Measurements from ENCODE around the gene LRTM1.

Gene LRTM1

GRCh38 chr3:54874816-54875556 lies 52.9 kb downstream of the LRTM1 start:
- no peak overlapping the region for H3K4me3 ChIP-seq (ENCODE audit: extremely low read depth, insufficient read depth, low read length, poor library complexity, severe bottlenecking)
- peaks cover 31% of the 10 kb centered on the region for H3K4me1 ChIP-seq (ENCODE audit: control insufficient read depth, insufficient read depth, low read length, poor library complexity, severe bottlenecking)
- H3K9me3 ChIP-seq (ENCODE audit: control insufficient read depth, low read length), result no peaks in the 10 kb centered on the region
- no peak overlapping the region for H3K27ac ChIP-seq (ENCODE audit: low read depth, low read length, severe bottlenecking)
- WGBS, 2 experiments (ENCODE audit: insufficient coverage in 2 of 2), result 95 to 96% methylated on average over 4 to 5 of the region's 7 CpGs
- H3K36me3 ChIP-seq (ENCODE audit: control insufficient read depth, insufficient read depth, low read length), result no peaks in the 10 kb centered on the region

DNA sequence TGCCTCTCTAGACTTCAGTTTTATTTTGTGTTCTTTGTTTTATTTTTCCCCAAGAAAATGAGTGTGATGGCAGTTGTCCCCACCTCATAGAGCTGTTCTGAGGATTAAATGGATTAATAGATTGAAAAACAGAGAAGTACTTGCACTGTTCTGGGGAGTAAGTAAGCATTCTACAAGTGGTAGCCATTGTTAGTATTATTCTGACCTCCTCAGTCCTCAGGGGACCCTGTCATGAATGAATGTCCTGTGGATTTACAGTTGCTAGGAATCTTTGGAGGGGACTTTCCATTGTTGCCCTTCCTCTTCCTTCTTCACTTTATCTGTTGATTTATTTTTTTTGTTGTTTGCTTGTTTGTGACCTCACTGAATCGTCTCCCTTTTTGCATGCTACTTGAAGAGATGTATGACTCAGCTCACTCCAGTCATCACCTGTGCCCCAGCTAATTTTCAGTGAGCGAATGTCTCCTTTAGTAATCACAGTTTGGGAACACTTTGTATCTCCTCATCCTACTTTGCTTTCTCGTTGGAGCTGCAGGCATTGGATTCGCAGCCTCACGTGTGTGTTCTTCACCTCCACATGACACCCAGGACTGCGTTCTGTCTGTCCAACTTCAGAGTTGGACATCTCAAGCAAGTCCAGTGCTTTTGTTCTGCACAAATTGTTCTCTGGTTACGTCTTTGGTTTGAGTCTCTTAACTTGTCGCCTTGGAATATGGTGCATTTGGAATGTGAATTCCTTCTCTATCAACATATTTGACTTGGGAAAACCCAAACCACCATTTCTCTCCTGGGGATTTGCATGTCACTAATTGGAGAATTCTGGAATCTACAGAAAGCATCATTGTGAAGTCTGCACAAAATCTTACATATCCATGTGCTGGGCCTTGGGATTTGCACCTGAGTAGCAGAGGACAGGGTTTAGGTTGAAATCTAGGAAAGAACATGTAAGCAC lies 54.5 kb downstream of the LRTM1 start:
- Histone ChIP-seq H3K9me3 (ENCODE audit: control insufficient read depth, low read length) (no peaks in the 10 kb centered on the region), H3K4me1 (ENCODE audit: control insufficient read depth, insufficient read depth, low read length, poor library complexity, severe bottlenecking) (peaks cover 28% of the 10 kb centered on the region), H3K4me3 (ENCODE audit: extremely low read depth, insufficient read depth, low read length, poor library complexity, severe bottlenecking) (no peak overlapping the region), H3K27ac (ENCODE audit: low read depth, low read length, severe bottlenecking) (no peak overlapping the region), H3K36me3 (ENCODE audit: control insufficient read depth, insufficient read depth, low read length) (no peaks in the 10 kb centered on the region)
- 85 to 91% methylated on average over 5 to 8 of the region's 8 CpGs for WGBS, 2 experiments (ENCODE audit: insufficient coverage in 2 of 2)

DNA sequence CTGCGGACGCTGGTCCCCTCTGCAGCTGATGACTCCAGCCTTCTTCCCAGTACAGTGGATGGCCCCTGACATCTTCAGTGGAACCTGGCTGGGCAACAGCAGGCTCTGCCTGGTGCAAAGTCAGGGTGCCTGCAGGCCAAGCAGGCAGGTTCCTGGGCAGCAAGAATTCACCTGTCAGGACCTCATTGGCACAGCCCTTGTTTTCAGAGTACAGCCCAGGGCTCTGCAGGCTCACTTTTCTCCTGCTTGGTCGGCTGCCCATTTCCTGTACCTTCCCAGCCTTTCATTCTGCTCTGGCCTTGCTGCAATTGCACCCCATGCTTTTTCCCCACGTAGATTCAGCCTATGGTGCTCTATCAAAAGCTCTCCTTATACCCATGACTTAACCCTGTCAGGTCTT lies 56.0 kb downstream of the LRTM1 start:
- Histone ChIP-seq H3K4me1 (ENCODE audit: control insufficient read depth, insufficient read depth, low read length, poor library complexity, severe bottlenecking) (peaks cover 19% of the 10 kb centered on the region), H3K27ac (ENCODE audit: low read depth, low read length, severe bottlenecking) (no peak overlapping the region), H3K36me3 (ENCODE audit: control insufficient read depth, insufficient read depth, low read length) (no peaks in the 10 kb centered on the region), H3K4me3 (ENCODE audit: extremely low read depth, insufficient read depth, low read length, poor library complexity, severe bottlenecking) (no peak overlapping the region), H3K9me3 (ENCODE audit: control insufficient read depth, low read length) (no peaks in the 10 kb centered on the region)
- WGBS, 2 experiments (ENCODE audit: insufficient coverage in 2 of 2), result 93 to 100% methylated on average over 3 to 4 of the region's 4 CpGs

DNA sequence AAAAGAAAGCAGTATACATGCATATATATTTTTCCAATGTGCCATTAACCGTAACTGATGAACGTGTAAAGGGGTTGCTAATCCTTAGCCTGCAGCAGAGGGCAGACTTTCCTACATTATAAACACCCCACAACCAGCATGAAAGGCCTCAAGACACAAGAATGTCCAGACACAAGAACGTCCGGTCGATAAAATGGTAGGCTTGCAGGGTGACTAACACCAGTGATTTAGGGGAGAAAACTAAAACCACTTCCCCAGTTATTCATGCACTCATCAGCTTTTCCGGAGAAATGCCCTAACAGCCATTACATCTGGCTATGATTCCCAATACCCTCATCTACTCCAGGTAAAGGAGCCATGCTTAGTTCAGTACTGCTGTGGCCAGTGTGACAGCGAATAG lies 57.4 kb downstream of the LRTM1 start:
- peak overlapping the region; percentile 64 for H3K27ac ChIP-seq (ENCODE audit: low read depth, low read length, severe bottlenecking)
- peaks cover 19% of the 10 kb centered on the region for H3K4me1 ChIP-seq (ENCODE audit: control insufficient read depth, insufficient read depth, low read length, poor library complexity, severe bottlenecking)
- WGBS, 2 experiments (ENCODE audit: insufficient coverage in 2 of 2), result 91 to 92% methylated on average over 1 to 2 of the region's 7 CpGs
- H3K9me3 ChIP-seq (ENCODE audit: control insufficient read depth, low read length), result no peaks in the 10 kb centered on the region
- H3K36me3 ChIP-seq (ENCODE audit: control insufficient read depth, insufficient read depth, low read length), result no peaks in the 10 kb centered on the region
- H3K4me3 ChIP-seq (ENCODE audit: extremely low read depth, insufficient read depth, low read length, poor library complexity, severe bottlenecking), result no peak overlapping the region
